Stimulated activated CD8-positive, alpha-beta memory T cell treated with anti-CD3 and anti-CD28 coated beads, Interleukin-7, amount 100 ng/mL, for 48 hours (primary cell): ENCODE measurements around the gene CABP5.

ENCODE experiments used
- DNase-seq, 2 donors: peaks; one replicate each; pipeline ENCODE4 v3.0.0-alpha.2; 2020; ENCODE audit warnings: low read depth in 1 of 2; ENCODE audit errors: extremely low read depth in 1 of 2

Gene CABP5

GRCh38 chr19:48033604-48034003 lies 10.3 kb downstream of the CABP5 start:
- no peak for DNase-seq

GRCh38 chr19:48030073-48030472 lies 13.8 kb downstream of the CABP5 start:
- DNase-seq: no peak

GRCh38 chr19:48029431-48029830 lies 14.4 kb downstream of the CABP5 start:
- DNase-seq: no peak

GRCh38 chr19:48025480-48025879 lies 18.4 kb downstream of the CABP5 start:
- no peak for DNase-seq

GRCh38 chr19:48023518-48023917 lies 20.4 kb downstream of the CABP5 start:
- no peak for DNase-seq

- DNase-seq: no peak
These were observed 20.9 kb downstream of the CABP5 start for GRCh38 chr19:48023011-48023410.

GRCh38 chr19:48020686-48021085 lies 23.2 kb downstream of the CABP5 start:
- no peak for DNase-seq

GRCh38 chr19:48010932-48011758 lies 32.7 kb downstream of the CABP5 start:
- DNase-seq: no peak

GRCh38 chr19:48006762-48007161 lies 37.1 kb downstream of the CABP5 start:
- no peak for DNase-seq

GRCh38 chr19:48004236-48004635 lies 39.6 kb downstream of the CABP5 start:
- DNase-seq: no peak

- no peak for DNase-seq
These were observed 43.0 kb downstream of the CABP5 start for GRCh38 chr19:48000846-48001245.

GRCh38 chr19:47998800-47999199 lies 45.1 kb downstream of the CABP5 start:
- no peak for DNase-seq

GRCh38 chr19:47996230-47996727 lies 47.6 kb downstream of the CABP5 start:
- DNase-seq: no peak

GRCh38 chr19:47994209-47994802 lies 49.6 kb downstream of the CABP5 start, which contains the start of gene ELSPBP1:
TSS of gene ELSPBP1 (plus strand) at chr19:47994632. CDS start at chr19:48008668, 14,036 bp downstream.
- DNase-seq: no peak

- no peak for DNase-seq
These were observed 51.8 kb downstream of the CABP5 start, which contains the start of gene BSPH1 for GRCh38 chr19:47992070-47992469. TSS of gene BSPH1 (minus strand) at chr19:47992170. CDS start at chr19:47992081, 89 bp downstream.

- no peak for DNase-seq
These were observed 52.6 kb downstream of the CABP5 start for GRCh38 chr19:47991191-47991808.
